GM12874 (cell line): Measurements from ENCODE around the gene NEU3.

Source experiments
- CTCF ChIP-seq: IDR thresholded peaks from 2 replicates; pipeline ENCODE4 v1.5.1; 2011; ENCODE audit warnings: low read depth, mild to moderate bottlenecking, control low read depth, low read length, moderate library complexity; ENCODE audit not compliant: insufficient read depth

NEU3 gene

GRCh38 chr11:74984730-74985129 lies 4.0 kb upstream of the NEU3 start:
- TF ChIP-seq CTCF = no peak

- TF ChIP-seq CTCF = no peak
Observed at GRCh38 chr11:74989260-74989638, 516 bp downstream of the NEU3 start.

- no peak for TF ChIP-seq CTCF
Observed at GRCh38 chr11:74990941-74991340, 2.2 kb downstream of the NEU3 start.

GRCh38 chr11:74992852-74993251 lies 4.1 kb downstream of the NEU3 start:
- TF ChIP-seq CTCF = no peak

- TF ChIP-seq CTCF = no peak
Observed at GRCh38 chr11:75000975-75001354, 12.2 kb downstream of the NEU3 start.

- TF ChIP-seq CTCF = no peak
Observed at GRCh38 chr11:75001686-75002085, 13.0 kb downstream of the NEU3 start.

- TF ChIP-seq CTCF = no peak
Observed at GRCh38 chr11:75002516-75002915, 13.8 kb downstream of the NEU3 start.

GRCh38 chr11:75004215-75004614 lies 15.5 kb downstream of the NEU3 start:
- TF ChIP-seq CTCF = no peak
